H1 (cell line): ENCODE data around the gene RSKR.
"Not testable (repeated sequence)": the region's sequence is repeated elsewhere in the genome, so short reads cannot be mapped to it uniquely, and the experiment has no call there.

Source experiments
- ATF2 ChIP-seq: IDR thresholded peaks from 2 replicates; pipeline ENCODE4 v1.6.1; 2012; ENCODE audit warnings: low read length, inconsistent platforms
- CBX8 ChIP-seq: fragments of 300-800, 300-1000 bp; sonication (generic); IDR thresholded peaks from 2 replicates; pipeline ENCODE4 v1.7.1; 2016; ENCODE audit warnings: low read depth, low read length, borderline replicate concordance
- CTCF ChIP-seq, 3 experiments: IDR thresholded peaks; 1 replicate in 2 of 3; 2 replicates in 1 of 3; pipeline versions ENCODE4 v1.5.1 to v1.6.1; 2011; ENCODE audit warnings: low read length in 3 of 3, mild to moderate bottlenecking in 3 of 3, inconsistent platforms in 2 of 3, low read depth in 1 of 3, moderate library complexity in 1 of 3; ENCODE audit not compliant: insufficient read depth in 1 of 3; ENCODE audit errors: control extremely low read depth in 1 of 3
- JUN ChIP-seq: IDR thresholded peaks from 2 replicates; pipeline ENCODE4 v1.6.1; 2011; ENCODE audit warnings: low read depth, mild to moderate bottlenecking, improper control_type of control experiment, low read length
- POLR2AphosphoS5 ChIP-seq: IDR thresholded peaks from 2 replicates; pipeline ENCODE4 v1.6.1; 2011; ENCODE audit warnings: low read depth, low read length
- RAD21 ChIP-seq, 2 experiments: IDR thresholded peaks in 1 of 2; conservative IDR thresholded peaks in 1 of 2; 2 replicates each; pipeline ENCODE4 v1.6.1; 2011; ENCODE audit warnings: low read depth in 2 of 2, low read length in 2 of 2, improper control_type of control experiment in 1 of 2, inconsistent platforms in 1 of 2, mild to moderate bottlenecking in 1 of 2, moderate library complexity in 1 of 2
- RFX5 ChIP-seq: IDR thresholded peaks from 2 replicates; pipeline ENCODE4 v1.6.1; 2011; ENCODE audit warnings: low read depth, low read length, improper control_type of control experiment, borderline replicate concordance

DNA sequence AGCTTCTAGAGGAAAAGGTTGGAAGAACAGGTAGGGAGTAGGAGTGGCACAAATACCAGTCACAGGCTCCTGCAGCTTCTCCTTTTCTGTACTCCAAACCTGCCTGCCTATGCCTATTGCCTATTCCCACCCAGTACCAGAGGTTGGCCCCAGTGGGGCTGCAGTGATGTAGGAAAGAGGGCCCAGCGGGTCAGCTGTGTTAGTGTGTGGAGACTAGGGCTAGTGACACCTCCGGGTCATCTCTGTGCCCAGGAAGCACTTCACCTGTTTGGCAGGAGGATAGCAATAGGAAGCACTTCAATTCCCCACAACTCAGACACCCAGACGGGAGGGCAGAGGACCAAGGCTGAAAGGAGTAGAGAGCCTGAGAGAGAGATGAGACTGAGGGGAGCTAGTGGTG is 38.0 kb downstream of the RSKR start:
- not testable (repeated sequence) for TF ChIP-seq CBX8; CTCF (IDR thresholded peaks at IDR 0.05; ENCODE audit: control extremely low read depth in 1 of 3, insufficient read depth in 1 of 3, low read depth in 1 of 3, low read length in 3 of 3); RFX5; JUN; POLR2AphosphoS5; RAD21 (IDR thresholded peaks at IDR 0.05 in 1 of 2, conservative IDR thresholded peaks at IDR 0.05 in 1 of 2; ENCODE audit: low read depth in 2 of 2, low read length in 2 of 2); ATF2
